Neural cell (in vitro differentiated cells): ENCODE measurements around the gene KCNIP4.

Experiments
- EP300 ChIP-seq: fragments of 450-650 bp; conservative IDR thresholded peaks from 2 replicates; pipeline ENCODE4 v1.6.1; 2014; ENCODE audit warnings: antibody characterized with exemption, mild to moderate bottlenecking, moderate library complexity; ENCODE audit not compliant: poor library complexity, severe bottlenecking
- EZH2 ChIP-seq: fragments of 200-600, 300-800 bp; shearing (Covaris generic), sonication (generic); IDR thresholded peaks from 2 replicates; pipeline ENCODE4 v1.6.1; 2014; ENCODE audit warnings: antibody characterized with exemption, low read length, borderline replicate concordance, mild to moderate bottlenecking; ENCODE audit not compliant: insufficient read depth, poor library complexity, severe bottlenecking
- MXI1 ChIP-seq: fragments of 450-650 bp; conservative IDR thresholded peaks from 2 replicates; pipeline ENCODE4 v1.6.1; 2014; ENCODE audit warnings: antibody characterized with exemption, mild to moderate bottlenecking; ENCODE audit not compliant: poor library complexity, severe bottlenecking
- POLR2AphosphoS5 ChIP-seq: IDR thresholded peaks from 2 replicates; pipeline ENCODE4 v1.6.1; 2012
- RAD21 ChIP-seq: fragments of 450-650 bp; conservative IDR thresholded peaks from 2 replicates; pipeline ENCODE4 v1.6.1; 2014; ENCODE audit warnings: antibody characterized with exemption, mild to moderate bottlenecking, moderate library complexity
- SMC3 ChIP-seq: fragments of 450-650 bp; conservative IDR thresholded peaks from 2 replicates; pipeline ENCODE4 v1.6.1; 2014; ENCODE audit warnings: antibody characterized with exemption, mild to moderate bottlenecking, moderate library complexity; ENCODE audit not compliant: poor library complexity
- TAF1 ChIP-seq: IDR thresholded peaks from 2 replicates; pipeline ENCODE4 v1.6.1; 2012; ENCODE audit warnings: low read depth
- TF ChIP-seq, protein P1 (sequence below): fragments of 450-650 bp; IDR thresholded peaks from 2 replicates; pipeline ENCODE4 v1.5.1; 2014; ENCODE audit warnings: antibody characterized with exemption, mild to moderate bottlenecking, moderate library complexity; ENCODE audit not compliant: poor library complexity, severe bottlenecking
- TF ChIP-seq, protein P2 (sequence below): IDR thresholded peaks from 2 replicates; pipeline ENCODE4 v1.6.1; 2012; ENCODE audit warnings: borderline replicate concordance

DNA sequence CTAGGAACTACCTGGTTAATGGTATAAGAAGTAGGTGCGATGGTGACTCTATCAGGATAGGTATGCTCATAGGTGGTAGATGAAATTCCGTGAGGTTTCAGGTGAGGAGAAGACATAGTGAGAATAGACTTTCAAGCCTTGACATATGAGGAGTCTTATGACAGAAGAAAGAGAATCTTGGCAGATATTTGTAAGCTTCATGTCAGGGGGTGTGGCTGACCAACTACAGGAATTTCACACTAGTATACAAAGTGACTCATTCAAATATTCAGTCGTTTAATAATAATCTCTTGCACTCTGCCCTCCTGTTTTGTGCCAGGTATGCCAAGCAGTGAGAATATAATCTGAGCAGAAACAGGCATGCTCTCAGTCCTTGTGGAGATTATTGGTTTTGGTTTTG is 1225.6 kb downstream of the KCNIP4 start:
- TF ChIP-seq, protein P1, sequence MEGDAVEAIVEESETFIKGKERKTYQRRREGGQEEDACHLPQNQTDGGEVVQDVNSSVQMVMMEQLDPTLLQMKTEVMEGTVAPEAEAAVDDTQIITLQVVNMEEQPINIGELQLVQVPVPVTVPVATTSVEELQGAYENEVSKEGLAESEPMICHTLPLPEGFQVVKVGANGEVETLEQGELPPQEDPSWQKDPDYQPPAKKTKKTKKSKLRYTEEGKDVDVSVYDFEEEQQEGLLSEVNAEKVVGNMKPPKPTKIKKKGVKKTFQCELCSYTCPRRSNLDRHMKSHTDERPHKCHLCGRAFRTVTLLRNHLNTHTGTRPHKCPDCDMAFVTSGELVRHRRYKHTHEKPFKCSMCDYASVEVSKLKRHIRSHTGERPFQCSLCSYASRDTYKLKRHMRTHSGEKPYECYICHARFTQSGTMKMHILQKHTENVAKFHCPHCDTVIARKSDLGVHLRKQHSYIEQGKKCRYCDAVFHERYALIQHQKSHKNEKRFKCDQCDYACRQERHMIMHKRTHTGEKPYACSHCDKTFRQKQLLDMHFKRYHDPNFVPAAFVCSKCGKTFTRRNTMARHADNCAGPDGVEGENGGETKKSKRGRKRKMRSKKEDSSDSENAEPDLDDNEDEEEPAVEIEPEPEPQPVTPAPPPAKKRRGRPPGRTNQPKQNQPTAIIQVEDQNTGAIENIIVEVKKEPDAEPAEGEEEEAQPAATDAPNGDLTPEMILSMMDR = no peak
- TF ChIP-seq RAD21 (no peak), EP300 (no peak), EZH2 (no peak), POLR2AphosphoS5 (no peak), TAF1 (no peak), MXI1 (no peak), SMC3 (no peak)
- TF ChIP-seq, protein P2, sequence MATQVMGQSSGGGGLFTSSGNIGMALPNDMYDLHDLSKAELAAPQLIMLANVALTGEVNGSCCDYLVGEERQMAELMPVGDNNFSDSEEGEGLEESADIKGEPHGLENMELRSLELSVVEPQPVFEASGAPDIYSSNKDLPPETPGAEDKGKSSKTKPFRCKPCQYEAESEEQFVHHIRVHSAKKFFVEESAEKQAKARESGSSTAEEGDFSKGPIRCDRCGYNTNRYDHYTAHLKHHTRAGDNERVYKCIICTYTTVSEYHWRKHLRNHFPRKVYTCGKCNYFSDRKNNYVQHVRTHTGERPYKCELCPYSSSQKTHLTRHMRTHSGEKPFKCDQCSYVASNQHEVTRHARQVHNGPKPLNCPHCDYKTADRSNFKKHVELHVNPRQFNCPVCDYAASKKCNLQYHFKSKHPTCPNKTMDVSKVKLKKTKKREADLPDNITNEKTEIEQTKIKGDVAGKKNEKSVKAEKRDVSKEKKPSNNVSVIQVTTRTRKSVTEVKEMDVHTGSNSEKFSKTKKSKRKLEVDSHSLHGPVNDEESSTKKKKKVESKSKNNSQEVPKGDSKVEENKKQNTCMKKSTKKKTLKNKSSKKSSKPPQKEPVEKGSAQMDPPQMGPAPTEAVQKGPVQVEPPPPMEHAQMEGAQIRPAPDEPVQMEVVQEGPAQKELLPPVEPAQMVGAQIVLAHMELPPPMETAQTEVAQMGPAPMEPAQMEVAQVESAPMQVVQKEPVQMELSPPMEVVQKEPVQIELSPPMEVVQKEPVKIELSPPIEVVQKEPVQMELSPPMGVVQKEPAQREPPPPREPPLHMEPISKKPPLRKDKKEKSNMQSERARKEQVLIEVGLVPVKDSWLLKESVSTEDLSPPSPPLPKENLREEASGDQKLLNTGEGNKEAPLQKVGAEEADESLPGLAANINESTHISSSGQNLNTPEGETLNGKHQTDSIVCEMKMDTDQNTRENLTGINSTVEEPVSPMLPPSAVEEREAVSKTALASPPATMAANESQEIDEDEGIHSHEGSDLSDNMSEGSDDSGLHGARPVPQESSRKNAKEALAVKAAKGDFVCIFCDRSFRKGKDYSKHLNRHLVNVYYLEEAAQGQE = no peak
